Measurements from ENCODE around the gene CIZ1.
"Not testable (repeated sequence)": the region's sequence is repeated elsewhere in the genome, so short reads cannot be mapped to it uniquely, and the experiment has no call there.

CIZ1 gene

DNA sequence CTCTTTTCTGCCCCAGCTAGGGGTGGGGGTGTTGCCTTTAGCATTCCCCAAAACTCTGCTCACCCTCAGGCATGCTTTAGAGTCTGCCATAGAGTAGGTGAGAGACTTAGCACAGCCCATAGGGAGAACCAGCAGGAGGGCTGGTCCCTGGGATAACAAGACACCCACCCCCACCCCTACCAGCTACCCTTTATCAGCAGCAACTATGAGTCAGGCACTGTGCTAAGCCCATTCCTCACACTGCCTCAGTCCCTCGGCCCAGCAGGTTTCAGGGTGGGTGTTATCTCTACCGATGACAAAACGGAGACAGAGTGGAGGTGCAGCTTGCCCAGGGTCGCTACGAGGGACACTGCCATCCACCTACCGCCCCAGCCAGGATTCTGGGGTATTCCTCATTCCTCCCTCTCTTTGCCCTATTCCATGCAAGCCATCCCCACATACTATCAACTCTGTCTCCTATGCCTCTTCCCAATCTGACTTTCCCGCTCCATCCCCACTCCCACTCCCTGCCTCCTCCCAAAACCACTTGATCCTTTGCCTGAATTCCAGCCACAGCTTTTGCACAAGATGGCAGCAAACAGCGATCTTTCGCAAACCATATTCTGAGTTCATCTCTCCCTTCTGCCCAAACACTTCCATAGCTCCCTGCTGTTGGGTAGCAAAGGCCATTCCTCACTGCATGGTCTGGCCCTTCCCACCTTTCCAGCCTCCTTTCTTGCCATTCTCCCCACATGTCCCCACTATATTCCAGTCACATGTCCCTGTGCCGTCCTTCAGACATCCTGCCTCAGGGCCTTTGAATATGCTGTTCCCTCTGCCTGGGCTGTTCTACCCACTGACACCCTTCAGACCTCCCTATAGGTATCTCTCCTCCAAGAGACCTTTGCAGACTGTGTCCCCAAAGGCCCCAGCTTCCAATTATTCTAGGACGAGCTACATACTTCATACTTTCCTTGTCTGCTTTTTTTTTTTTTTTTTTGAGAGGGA is 5.1 kb downstream of the CIZ1 start:
- DNase-seq, result no peak

- DNase-seq, result no peak
Observed at GRCh38 chr9:128182893-128183588, 8.3 kb downstream of the CIZ1 start.

- DNase-seq, result not testable (repeated sequence)
Observed at GRCh38 chr9:128181480-128181879, 9.9 kb downstream of the CIZ1 start.

DNA sequence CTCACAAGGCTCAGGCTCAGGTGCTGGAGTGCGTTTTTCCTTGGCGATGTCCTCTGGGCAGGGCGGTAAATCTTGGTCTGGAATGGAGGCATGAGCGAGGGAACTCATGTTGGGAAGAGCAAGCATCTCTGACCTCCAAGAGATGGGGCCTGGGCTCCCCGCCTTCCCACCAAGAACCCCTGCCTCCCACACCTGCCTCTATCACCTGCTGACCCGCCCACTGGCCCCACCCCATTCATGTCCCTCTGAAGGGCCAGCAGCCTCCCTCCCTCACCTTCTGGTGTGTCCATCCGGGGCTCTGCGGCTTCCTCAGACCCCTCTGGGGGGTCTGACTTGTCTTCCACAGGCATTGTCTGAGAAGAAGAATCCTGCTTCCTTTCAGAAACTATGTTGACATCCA is 10.9 kb downstream of the CIZ1 start:
- no peak for DNase-seq

- DNase-seq, result no peak
Observed at GRCh38 chr9:128180001-128180400, 11.4 kb downstream of the CIZ1 start.

DNA sequence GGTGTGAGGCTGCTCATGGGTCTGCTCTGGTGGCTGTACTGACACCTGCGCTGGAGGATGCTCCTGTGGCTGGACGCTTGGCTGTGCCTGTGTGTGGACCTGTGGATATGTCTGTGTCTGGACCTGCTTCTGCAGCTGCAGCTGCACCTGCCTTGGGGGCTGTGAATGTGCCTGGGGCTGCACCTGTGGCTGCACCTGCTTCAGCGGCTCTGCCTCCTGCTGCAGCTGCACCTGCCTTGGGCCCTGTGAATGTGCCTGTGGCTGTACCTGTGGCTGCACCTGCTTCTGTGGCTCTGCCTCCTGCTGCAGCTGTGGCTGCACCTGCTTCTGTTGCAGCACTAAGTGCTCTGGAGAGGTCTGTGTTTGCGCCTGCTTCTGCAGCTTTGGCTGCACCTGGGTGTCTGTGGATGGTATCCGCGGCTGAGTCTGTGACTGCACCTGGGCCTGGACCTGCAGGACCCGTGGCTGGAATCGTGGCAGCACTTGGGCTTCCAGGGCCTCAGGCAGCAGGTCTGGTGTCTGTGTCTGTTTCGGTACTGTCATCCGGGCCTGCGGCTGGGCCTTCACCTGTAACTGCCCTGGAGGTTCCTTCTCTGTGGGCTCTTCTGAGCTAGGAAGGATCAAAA is 12.5 kb downstream of the CIZ1 start:
- DNase-seq, result no peak

DNA sequence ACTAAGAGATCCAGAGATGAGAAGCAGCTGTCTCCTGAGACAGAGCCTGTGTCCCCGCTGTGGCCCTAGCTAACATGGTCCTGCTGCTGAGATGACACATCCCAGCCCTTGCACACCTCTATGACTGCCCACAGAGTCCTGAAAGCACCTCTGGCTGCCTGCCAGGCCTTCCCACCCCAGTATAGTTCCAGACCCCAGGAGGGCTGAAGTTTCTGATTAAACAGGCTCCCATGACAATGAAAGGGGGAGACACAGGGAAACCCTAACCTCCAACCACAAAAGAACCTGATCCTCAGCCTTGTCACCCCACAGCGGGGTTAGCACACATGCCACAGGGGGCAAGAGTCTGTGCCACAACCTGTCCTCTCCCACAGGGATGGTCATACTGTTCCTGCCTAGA is 15.6 kb downstream of the CIZ1 start:
- no peak for DNase-seq

DNA sequence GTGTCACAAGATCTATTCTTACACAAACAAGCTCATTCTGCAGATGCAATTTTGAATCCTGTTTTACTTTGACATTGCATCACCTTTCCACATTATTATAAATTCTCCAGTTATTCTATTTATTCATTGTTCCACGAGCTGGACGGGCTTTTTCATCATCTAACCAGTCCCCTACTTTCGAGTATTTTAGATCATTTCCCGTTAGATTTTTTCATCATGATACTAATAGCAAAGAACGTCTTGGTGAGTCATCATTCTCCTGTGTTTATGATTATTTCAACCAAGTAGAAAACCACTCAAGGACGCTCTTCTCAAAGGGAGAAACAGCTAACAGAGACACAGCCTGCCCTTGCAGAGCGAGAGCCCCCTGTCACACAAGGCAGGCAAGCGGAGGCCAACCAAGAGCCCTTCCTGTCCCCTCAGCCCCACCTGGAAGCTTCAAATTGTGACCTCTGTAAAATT is 16.2 kb downstream of the CIZ1 start:
- DNase-seq, result no peak

DNA sequence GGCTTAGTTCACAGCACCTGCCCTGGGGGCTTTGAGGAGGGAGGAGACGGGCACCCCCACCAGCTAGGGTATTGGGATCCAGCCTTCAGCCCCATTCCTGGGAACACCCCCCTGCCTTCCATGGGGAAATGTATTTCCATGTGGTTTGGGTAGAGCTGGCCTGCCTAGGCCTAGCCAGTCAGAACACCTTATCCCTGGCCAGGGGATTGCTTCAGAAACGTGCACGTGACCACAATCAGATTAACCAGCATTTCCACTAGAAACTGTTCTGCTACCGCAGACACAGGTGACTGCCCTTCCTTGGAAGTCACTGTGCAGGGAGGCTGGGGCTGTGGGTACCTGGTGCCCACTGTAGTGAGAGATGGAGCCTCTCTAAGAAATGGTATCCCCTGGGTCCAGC is 17.3 kb downstream of the CIZ1 start:
- no peak for DNase-seq

DNA sequence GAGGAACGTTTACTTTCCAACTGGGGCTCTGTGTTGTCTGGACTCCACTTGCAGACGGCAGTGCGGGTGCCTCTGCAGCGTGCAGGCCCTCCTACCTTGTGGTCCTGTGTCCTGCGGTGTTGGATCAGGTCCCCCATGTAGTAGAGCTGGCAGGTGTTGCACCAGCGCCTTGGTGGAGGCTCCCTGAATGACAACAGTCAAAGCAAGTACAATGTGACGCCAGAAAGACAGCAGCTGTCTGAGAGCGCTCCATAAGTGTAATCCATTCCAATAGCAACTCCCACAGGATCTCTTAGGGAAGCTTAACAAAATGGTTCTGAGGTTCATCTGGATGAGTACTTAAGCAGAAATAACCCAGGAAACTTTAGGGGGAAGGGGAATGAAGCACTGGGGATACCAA is 21.4 kb downstream of the CIZ1 start:
- DNase-seq, result no peak

- no peak for DNase-seq
Observed at GRCh38 chr9:128169492-128169891, 21.9 kb downstream of the CIZ1 start.

DNA sequence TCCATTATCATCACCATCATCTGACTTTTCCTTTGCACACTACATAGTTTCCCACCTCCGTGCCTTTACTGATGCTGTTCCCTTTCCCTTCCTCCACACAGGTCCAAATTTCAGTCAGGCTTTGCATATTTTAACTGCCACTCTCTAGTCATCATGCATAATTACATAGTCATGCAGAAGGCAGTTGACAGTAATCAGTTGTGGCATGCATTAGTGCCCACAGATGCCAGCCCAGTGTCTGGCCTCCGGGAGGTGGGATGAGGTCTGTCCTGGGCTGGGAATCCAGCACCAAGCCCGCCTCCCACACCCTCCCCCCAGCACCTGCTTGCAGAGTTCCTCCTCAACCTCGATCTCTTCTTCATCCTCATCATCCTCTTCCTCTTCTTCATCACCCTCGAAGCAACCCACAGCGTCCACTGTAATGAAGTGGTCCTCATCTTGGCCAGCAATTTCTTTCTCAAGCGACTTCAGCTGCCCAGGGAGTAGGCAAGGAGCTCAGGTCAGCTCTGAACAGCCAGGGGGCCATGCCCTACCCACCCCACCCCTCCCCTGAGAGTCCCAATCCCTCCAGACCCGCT is 22.6 kb downstream of the CIZ1 start:
- no peak for DNase-seq

DNA sequence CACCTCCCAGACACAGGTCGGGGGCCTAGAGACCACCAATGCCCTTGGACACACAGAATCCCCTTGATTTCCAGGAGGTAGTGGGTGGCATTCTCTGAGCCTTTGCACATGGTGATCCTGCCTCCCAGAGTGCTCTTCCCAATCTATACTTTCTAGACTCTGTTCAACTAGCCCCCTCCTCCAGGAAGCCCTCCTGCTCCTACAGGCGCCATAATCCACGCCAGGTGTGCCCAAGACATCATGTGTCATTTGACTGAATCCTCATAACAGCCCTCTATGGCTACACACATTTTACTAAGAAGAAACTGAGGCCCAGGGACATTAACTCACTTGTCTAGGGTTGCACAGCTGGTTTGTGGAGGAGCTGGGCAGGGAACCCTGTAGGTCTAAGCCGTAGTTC is 24.2 kb downstream of the CIZ1 start:
- DNase-seq, result no peak

- DNase-seq, result no peak
Observed at GRCh38 chr9:128166169-128166568, 25.2 kb downstream of the CIZ1 start.

DNA sequence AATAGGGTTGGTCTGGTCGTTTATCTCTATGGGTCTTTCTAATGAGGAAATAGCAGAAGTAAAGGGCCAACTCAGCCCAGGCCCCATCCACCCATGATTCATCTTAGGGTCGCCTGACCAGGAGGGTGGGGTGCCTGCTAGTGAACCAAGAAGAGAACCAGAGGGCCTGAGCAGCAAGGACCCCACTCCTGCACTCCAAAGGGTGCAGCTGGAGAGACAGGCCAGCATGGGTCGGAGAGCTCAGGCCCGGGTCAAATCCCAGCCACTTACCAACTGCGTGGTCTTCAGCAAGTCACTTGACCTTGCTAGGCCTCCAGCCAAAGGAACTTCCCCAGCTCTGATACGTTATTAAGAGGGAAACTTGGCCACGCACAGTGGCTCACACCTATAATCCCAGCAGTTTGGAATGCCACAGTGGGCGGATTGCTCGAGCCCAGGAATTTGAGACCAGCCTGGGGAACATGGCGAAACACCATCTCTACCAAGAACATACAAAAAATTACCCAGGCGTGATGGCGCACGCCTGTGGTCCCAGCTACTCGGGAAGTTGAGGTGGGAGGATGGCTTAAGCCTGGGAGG is 27.0 kb downstream of the CIZ1 start:
- no peak for DNase-seq

DNA sequence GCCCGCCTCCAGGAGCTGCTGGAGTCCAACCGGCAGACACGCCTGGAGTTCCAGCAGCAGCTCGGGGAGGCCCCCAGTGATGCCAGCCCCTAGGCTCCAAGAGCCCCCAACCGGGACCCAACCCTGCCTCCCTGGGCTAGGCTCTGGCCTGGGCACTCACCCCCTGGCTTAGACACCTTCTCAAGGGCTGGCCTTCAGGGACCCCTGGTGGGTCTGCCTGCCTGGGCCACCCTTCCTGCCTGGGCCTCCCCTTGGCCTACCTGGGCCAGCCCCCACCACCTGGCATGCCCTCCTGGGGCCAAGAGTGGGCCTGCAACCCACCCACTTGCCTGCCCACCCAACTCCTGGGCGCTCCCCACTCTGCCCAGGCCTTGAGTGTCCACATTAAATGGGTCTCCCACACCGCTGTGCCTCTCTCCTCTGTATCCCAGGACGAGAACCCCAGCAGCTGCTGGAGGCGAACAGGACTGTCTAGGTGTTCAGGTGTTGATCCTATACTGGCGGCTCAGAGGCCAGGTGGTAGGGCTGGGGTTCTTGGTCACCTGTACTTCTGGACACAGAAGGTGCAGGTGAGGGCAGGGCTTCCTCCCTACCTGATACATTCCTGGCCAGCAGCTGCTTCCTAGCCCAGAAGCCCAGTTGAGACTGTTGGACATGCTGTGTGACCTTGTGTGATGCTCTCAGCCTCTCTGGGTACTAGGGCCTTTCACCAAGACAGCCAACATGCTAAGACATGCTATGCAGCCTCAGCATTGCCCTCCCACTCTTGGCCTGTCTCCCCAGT is 27.7 kb downstream of the CIZ1 start:
- DNase-seq, result no peak

- no peak for DNase-seq
Observed at GRCh38 chr9:128163027-128163515, 28.3 kb downstream of the CIZ1 start.

- no peak for DNase-seq
Observed at GRCh38 chr9:128162215-128163026, 29.0 kb downstream of the CIZ1 start.

DNA sequence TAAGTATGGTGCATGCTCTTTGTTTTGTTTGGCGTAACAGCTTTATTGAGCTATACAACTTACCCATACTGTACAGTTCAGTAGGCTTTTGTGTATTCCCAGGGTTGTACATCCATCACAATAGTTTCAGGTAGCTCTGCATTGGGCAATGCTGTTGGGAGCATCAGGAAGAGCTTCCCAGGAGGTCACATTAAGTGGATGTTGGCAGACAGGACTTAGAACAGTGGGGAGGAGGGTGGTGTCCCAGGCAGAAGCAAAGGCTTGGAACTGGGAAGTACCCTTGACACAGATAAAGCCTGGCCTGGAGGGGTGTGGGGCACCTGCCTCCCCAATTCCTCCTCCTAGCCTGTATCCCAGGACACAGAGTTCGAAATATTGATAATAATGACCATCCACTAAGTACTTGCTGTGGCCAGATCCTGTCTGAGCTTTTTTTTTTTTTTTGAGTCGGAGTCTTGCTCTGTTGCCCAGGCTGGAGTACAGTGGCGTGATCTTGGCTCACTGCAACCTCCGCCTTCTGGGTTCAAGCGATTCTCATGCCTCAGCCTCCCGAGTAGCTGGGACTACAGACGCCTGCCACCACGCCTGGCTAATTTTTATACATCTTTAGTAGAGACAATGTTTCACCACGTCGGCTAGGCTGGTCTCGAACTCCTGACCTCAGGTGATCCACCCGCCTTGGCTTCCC is 30.0 kb downstream of the CIZ1 start:
- no peak for DNase-seq

DNA sequence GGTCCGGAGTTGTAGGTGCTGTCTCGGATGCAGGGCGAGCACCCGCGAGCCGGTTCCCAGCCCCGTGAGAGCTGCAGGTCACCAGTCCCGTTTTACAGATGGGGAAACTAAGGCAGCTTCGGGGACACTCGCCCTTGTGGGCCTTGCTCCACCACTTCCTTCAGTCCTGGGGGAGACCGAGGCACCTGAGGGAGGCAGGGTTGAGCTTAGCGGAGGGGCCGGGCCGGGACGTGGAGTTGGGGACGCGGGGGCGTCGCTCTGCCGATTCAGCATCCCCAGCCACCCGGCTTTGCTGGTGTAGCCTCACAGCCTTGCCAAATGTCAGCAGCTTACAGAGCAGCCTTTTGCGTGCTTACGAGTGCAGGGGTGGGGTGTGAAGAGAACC is 30.8 kb downstream of the CIZ1 start:
- DNase-seq, result peak; percentile 18

All from COR-L47 (cell line).